GM18505 (cell line): ENCODE measurements around the gene ESRRG.

ENCODE experiments used
- ATAC-seq: cut with Tn5 transposase; IDR thresholded peaks from one replicate; pipeline ENCODE4 v1.9.1; 2021; ENCODE audit not compliant: unreplicated experiment
- POLR2A ChIP-seq: IDR thresholded peaks from 4 replicates; pipeline ENCODE4 v1.6.1; 2011; ENCODE audit warnings: borderline replicate concordance; ENCODE audit not compliant: insufficient read depth, insufficient read length; ENCODE audit errors: extremely low read depth

The ESRRG gene

GRCh38 chr1:216723274-216723780 lies at the start of gene ESRRG:
Gene ESRRG, minus strand, starts transcription at chr1:216723429. Its CDS starts 130 bp downstream, at chr1:216723299.
- no peak for TF ChIP-seq POLR2A
- no peak for ATAC-seq

DNA sequence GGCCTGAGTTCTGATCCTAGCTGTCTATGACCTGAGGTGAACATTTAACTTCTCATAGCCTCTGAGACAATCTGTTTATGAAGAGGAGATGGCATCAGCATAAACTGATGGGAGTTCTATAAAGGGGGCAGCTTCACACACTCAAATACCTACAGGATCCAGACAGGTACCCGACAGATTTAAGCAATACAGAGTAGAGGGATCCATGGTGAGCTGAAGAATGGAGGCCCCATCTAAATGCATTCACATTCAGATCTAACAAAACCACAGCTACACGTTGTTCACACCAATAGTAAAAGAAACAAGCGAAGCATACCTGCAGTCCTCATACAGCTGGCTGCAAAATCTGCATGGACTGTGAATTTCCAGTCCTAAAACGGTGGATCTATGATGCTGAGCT lies 48.7 kb upstream of the ESRRG start:
- no peak for ATAC-seq
- no peak for TF ChIP-seq POLR2A

- no peak for ATAC-seq
- no peak for TF ChIP-seq POLR2A
Observed at GRCh38 chr1:216766633-216767327, 43.6 kb upstream of the ESRRG start.

DNA sequence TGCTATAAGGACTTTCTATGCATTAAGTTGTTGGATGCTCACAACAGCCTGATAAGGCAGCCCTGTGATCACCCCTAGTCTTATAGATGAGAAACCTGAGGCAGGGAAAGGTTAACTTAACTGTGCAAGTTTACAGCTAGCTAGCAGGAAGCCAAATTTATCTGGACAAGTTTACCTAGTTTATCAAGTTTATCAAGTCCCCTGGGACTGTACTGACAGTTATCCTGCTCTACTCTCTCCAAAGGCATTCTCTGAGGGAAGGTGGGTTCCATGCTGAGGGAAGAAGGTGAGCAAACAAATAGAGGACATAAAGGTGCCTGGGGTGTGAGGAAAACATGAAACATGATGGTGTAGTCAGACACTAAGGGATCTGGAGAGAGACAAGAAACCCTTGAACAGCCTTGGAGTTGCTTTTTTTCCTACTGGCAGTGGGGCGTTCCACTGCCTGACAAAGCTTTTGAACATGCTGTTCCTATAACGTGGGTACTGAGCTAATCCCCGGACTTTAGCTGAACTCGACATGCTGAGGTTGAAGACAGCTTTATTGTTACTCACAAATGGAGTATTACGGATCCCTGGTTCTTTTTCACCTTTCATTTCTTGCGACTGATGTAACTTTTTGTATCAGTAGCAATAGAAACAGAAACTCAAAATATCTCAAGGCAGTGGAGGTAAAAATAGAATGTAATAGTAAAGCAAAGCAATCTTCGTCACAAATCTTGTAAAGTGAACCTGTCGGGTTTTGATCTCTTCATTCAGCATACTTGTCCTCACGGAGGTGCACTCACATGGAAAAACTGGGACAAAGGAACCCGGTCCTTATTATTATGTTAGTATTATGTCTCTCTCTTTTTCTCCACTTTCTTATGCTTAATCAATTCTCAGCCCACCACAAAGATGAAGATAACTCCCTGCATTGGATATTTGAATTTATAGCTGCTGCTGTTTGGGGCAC lies 42.4 kb upstream of the ESRRG start:
- ATAC-seq: no peak
- no peak for TF ChIP-seq POLR2A

GRCh38 chr1:216758161-216758560 lies 34.9 kb upstream of the ESRRG start:
- no peak for ATAC-seq

DNA sequence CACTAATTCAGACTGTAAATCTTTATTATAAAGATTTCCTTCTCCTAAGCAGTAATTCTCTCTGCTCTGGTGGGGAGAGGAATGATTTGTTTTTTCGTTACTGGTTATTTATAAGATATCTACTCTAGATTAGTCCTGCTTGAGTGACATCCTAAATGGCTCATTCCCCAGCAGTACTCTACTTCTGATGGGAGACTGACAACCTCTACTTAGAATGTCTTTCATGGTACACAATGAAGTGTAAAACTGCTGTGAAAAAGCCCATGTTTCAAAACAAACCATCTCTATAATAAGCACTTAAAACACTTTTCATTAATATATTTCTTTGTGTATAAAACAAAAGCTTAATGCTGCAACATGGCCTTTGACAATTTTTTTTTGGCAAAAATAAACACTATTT lies 33.9 kb upstream of the ESRRG start:
- ATAC-seq: no peak
- no peak for TF ChIP-seq POLR2A

More at GRCh38 chr1:216758161-216758560, 34.9 kb upstream of the ESRRG start:
- no peak for TF ChIP-seq POLR2A

DNA sequence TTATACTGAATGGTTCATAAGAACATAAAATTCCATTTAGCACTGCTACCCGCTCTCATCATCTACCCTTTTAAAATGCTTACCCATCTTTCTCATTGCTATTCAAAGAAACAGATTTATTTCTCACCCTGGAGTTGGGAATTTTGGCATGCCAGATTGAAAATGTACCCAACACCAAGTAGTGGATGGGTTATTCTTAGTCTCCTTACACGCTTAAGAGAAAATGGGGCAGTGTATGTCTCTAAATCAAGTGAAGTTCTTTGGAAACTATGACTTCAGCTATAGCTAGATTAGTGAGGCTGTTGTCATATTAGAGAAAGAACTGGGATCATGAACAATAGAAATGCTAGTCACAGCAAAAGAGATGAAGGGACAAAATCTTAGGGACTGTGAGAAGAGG lies 27.7 kb upstream of the ESRRG start:
- no peak for TF ChIP-seq POLR2A
- no peak for ATAC-seq

DNA sequence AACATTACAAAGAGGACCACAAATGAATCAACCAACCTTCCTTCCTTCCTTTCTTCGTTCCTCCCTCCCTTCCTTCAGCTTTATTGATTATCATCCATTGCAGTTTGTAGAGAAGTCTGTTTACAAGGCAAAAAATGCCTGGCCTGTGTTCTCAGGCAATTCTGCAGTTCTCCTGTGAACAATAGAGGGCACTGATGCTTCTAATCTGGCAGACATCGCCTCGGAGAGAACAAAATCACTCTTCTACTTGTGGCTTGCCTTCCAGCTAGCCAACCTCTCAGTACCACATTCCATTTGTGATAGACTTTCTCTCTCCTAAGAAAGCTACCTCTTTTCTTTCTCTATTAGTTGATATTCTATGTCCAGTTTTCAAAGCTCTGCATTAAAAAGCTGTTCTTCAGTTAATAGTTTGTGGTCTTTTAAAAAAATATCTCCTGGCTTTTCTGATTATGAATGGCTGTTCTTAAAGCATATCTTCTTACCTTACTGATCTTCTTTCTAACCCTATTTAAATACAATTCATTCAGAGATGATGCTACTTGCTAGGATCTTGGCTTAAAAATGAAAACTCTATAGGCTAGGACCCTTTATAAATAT lies 26.9 kb upstream of the ESRRG start:
- TF ChIP-seq POLR2A: no peak
- no peak for ATAC-seq

GRCh38 chr1:216749232-216749631 lies 26.0 kb upstream of the ESRRG start:
- no peak for TF ChIP-seq POLR2A
- no peak for ATAC-seq

DNA sequence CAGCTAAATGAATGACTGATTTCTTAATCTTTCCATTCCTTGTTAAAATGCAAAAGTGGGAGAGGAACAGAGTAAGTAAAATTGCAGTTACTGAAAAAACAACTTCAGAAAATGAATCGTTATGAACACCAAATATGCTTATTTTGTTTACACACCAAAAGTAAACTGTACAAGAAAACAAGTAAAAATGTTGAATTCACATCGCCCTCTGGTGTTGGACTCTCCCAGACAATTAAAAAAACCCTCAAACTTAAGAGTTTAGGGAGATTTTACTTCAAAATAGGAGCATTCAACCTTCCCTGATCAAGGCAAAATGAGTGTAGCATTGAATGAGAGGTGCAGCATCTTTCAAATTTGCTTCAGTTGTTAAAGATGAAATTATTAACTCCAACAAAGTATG lies 19.4 kb upstream of the ESRRG start:
- ATAC-seq: no peak
- TF ChIP-seq POLR2A: no peak

GRCh38 chr1:216740331-216740730 lies 17.1 kb upstream of the ESRRG start:
- no peak for ATAC-seq
- TF ChIP-seq POLR2A: no peak

GRCh38 chr1:216739793-216740192 lies 16.6 kb upstream of the ESRRG start:
- ATAC-seq: no peak
- TF ChIP-seq POLR2A: no peak

GRCh38 chr1:216732121-216732520 lies 8.9 kb upstream of the ESRRG start:
- no peak for TF ChIP-seq POLR2A
- ATAC-seq: no peak

DNA sequence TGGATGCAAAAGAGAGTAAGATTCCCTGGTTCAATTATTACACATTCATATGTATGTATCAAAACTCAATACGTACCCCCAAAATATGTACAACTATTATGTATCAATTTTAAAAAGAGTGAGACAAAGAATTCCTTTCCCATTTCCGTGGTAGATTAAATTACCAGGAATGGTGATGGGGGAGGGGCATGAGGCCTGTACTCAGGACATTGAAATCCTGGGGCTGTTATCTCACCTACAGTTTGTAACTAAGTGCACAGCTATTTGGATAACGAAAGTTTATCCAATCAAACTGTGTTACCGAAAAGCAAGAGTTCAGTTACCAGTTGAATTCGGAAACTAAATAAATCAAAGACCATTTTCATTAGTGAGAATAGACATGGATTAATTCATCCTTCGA lies 8.3 kb upstream of the ESRRG start:
- ATAC-seq: no peak
- TF ChIP-seq POLR2A: no peak

DNA sequence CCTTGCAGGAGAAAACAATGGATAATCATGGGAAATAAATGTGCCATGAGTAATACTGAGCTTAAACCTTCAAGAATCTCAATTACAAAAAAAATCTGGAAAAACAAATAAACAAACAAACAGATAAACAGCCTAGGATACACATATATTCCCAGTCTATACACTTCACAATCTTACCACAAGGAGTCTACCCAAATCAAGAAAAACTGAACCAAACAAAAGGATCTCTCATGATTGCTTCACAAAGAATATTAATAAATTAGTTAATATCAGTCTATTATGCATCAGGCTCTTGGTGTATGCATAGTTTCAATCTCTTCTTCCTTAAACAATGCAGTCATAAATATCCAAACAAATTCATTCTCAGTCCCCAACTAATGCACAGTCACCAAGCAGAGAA lies 3.2 kb upstream of the ESRRG start:
- no peak for ATAC-seq
- TF ChIP-seq POLR2A: no peak
